ENCODE data around the gene SCYL1. TPM values are rescaled to one million over a fixed set of nuclear protein-coding genes. Genes with fewer than 3 reads are reported as not detected.

Gene SCYL1
- total RNA-seq, 1 experiment from 2014 or later, result 54.7 TPM

DNA sequence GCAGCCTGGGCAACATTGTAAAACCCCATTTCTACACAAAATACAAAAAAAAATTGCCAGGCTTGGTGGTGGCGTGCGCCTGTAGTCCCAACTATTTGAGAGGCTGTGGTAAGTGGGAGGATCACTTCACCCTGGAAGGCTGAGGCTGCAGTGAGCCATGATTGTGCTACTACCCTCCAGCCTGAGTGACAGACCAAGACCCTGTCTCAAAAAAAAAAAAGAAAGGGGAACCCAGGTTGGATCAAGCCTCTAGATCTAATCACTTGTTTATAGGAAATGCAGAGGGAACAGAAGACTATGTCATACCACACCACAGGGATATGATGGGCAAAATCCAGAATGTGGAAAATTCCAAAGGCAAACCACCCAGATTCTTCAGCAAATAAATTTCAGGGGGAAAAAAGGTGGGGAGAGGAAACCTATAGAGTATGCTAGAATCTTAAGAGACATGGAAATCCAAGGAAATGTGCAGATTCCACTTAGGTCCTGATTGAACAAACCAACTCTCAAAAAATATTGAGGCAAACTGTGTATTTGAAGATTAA lies 42.5 kb upstream of the SCYL1 start:
- H3K4me1 Mint-ChIP-seq, result peaks cover 51 to 57% of the 10 kb centered on the region in 2 experiments
- Histone ChIP-seq H3K9ac (ENCODE audit: extremely low read depth, insufficient read length, low read length) (no peak overlapping the region), H2BK20ac (ENCODE audit: low read depth, low read length, poor library complexity, severe bottlenecking) (no peak overlapping the region), H3K9me3 (ENCODE audit: control insufficient read depth, low read depth, low read length) (no peaks in the 10 kb centered on the region), H2AFZ (ENCODE audit: low read length) (no peak overlapping the region), H4K91ac (ENCODE audit: insufficient read length, low read depth, low read length) (no peak overlapping the region), H3K23me2 (ENCODE audit: insufficient read length, low read depth, low read length, poor library complexity, severe bottlenecking) (peaks cover 6% of the 10 kb centered on the region), H3K23ac (ENCODE audit: insufficient read length, low read depth, low read length) (no peak overlapping the region), H2BK12ac (ENCODE audit: insufficient read length, low read depth, low read length) (no peak overlapping the region), H3K56ac (ENCODE audit: insufficient read length, low read depth, low read length) (no peak overlapping the region), H2BK120ac (ENCODE audit: low read depth, low read length, poor library complexity, severe bottlenecking) (no peak overlapping the region), H3T11ph (ENCODE audit: low read length) (no peak overlapping the region), H2BK5ac (ENCODE audit: insufficient read length, low read length) (no peak overlapping the region), H4K20me1 (ENCODE audit: control insufficient read depth, insufficient read depth, insufficient read length) (no peaks in the 10 kb centered on the region), H3K79me2 (ENCODE audit: insufficient read depth, low read length) (no peaks in the 10 kb centered on the region), H3K27ac (ENCODE audit: insufficient read length, low read depth, low read length) (no peak overlapping the region), H3K14ac (ENCODE audit: insufficient read depth, low read length) (no peak overlapping the region), H3K4me1 (ENCODE audit: insufficient read depth, low read length) (peaks cover 16% of the 10 kb centered on the region), H3K18ac (ENCODE audit: insufficient read length, low read depth, low read length) (no peak overlapping the region), H3K79me1 (ENCODE audit: insufficient read depth, low read depth, low read length, poor library complexity, severe bottlenecking) (no peaks in the 10 kb centered on the region), H2AK5ac (ENCODE audit: insufficient read length, low read length) (no peak overlapping the region), H4K5ac (ENCODE audit: insufficient read length, low read depth, low read length) (no peak overlapping the region), H4K8ac (replicated peaks; ENCODE audit: insufficient read length, low read depth, low read length) (no peak overlapping the region), H2BK15ac (ENCODE audit: low read depth, low read length) (no peak overlapping the region), H3K27me3 (ENCODE audit: insufficient read depth, low read length) (no peaks in the 10 kb centered on the region), H3K4ac (ENCODE audit: low read depth, low read length) (no peak overlapping the region), H3K4me2 (ENCODE audit: insufficient read depth, insufficient read length, low read length) (no peak overlapping the region)
- H3K4me3 Mint-ChIP-seq, result no peak overlapping the region; a peak in 1 of 5 replicates
- H3K36me3 Mint-ChIP-seq (ENCODE audit: insufficient read depth in 1 of 3, low read depth in 3 of 3), result no peaks in the 10 kb centered on the region
- no peaks in the 10 kb centered on the region; a peak in 1 of 5 replicates for H3K9me3 Mint-ChIP-seq
- no peak for DNase-seq
- WGBS (ENCODE audit: extremely low coverage, insufficient read length, low lambda C conversion rate), result no CpG with 5 or more reads among the region's 2 CpGs
- peak overlapping the region in 1 of 3 experiments; percentile 37; a peak in 1 of 7 replicates for H3K27ac Mint-ChIP-seq
- peaks cover 4% of the 10 kb centered on the region for H3K27me3 Mint-ChIP-seq (ENCODE audit: low read depth)
- TF ChIP-seq, protein P1, sequence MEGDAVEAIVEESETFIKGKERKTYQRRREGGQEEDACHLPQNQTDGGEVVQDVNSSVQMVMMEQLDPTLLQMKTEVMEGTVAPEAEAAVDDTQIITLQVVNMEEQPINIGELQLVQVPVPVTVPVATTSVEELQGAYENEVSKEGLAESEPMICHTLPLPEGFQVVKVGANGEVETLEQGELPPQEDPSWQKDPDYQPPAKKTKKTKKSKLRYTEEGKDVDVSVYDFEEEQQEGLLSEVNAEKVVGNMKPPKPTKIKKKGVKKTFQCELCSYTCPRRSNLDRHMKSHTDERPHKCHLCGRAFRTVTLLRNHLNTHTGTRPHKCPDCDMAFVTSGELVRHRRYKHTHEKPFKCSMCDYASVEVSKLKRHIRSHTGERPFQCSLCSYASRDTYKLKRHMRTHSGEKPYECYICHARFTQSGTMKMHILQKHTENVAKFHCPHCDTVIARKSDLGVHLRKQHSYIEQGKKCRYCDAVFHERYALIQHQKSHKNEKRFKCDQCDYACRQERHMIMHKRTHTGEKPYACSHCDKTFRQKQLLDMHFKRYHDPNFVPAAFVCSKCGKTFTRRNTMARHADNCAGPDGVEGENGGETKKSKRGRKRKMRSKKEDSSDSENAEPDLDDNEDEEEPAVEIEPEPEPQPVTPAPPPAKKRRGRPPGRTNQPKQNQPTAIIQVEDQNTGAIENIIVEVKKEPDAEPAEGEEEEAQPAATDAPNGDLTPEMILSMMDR (conservative IDR thresholded peaks at IDR 0.05), result no peak
